Amniotic epithelial cell (primary cell): ENCODE results near the gene DOC2B.
"Not testable (repeated sequence)": the region's sequence is repeated elsewhere in the genome, so short reads cannot be mapped to it uniquely, and the experiment has no call there.

Source experiments
- DNase-seq: peaks from one replicate; pipeline ENCODE4 v3.0.0-alpha.2; 2010; ENCODE audit warnings: low read depth

DOC2B gene

DNA sequence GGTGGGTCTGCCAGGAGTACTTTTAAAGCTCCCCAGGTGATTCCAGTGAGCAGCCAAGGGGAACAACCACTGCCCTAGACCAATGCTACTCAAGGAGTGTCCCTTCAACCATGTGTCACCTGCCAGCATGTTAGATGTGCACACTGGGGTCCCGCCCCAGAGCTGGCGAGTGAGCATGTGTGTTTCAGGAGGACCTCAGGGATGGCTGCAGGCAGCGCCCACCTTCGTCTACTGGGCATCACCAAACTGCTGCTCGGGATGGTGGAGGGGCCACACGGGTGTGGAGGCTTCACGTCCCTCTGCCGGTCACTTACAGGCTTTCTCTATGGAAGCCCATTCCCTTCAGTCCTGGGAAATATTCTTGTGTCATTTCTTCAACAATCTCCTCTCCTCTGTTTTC, 29.0 kb upstream of the DOC2B start:
- no peak for DNase-seq

GRCh38 chr17:208429-208828, 27.0 kb upstream of the DOC2B start:
- DNase-seq, result no peak

DNA sequence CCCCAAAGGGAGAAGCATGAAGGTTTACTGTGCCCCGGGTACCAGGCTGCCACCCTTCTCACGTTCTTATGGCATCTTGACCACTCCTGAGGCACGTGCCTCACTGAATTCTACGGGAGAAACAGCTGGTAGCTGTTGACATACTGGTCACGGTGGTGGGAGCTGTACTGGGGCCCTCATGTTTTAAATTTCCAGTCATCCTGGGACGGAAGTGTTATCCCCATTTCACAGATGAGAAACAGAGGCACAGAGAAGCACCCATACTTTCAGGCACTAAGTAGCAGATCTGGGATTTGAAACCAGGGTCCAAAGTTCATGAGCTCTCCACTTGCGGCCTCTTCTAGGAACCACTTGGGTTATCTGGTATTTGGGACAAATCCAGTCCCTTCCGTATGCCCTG, 26.3 kb upstream of the DOC2B start:
- no peak for DNase-seq

DNA sequence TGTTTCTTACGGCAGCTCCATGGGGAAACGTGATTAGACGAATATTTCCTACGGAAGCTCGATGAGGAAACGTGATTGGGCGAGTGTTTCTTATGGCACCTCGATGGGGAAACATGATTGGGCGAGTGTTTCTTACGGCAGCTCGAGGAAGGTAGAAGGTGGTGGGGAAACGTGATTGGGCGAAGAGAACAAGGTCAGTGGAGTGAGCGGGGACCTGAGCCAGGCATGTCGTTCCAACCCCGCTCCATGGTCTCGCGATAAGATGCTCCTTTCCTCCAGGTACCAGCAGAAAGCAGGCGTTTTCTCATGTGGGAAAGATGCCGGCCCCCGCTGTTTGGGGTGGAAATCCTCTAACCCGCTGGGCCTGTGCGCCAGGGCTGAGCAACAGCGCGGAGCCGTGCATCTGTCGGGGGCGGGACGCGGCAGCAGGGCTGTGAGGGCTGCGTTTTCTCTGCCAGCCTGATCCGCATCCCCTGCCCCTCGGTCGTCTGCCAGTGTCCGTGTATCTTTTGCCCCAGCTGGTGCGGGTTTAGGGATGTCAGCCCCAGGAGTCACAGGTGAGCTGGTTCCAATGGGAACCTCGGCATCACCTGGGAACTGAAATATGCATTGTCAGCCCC, 25.6 kb upstream of the DOC2B start:
- no peak for DNase-seq

GRCh38 chr17:206484-206883, 25.0 kb upstream of the DOC2B start:
- not testable (repeated sequence) for DNase-seq

GRCh38 chr17:205817-206216, 24.4 kb upstream of the DOC2B start:
- DNase-seq, result no peak

GRCh38 chr17:205148-205669, 23.8 kb upstream of the DOC2B start:
- no peak for DNase-seq

DNA sequence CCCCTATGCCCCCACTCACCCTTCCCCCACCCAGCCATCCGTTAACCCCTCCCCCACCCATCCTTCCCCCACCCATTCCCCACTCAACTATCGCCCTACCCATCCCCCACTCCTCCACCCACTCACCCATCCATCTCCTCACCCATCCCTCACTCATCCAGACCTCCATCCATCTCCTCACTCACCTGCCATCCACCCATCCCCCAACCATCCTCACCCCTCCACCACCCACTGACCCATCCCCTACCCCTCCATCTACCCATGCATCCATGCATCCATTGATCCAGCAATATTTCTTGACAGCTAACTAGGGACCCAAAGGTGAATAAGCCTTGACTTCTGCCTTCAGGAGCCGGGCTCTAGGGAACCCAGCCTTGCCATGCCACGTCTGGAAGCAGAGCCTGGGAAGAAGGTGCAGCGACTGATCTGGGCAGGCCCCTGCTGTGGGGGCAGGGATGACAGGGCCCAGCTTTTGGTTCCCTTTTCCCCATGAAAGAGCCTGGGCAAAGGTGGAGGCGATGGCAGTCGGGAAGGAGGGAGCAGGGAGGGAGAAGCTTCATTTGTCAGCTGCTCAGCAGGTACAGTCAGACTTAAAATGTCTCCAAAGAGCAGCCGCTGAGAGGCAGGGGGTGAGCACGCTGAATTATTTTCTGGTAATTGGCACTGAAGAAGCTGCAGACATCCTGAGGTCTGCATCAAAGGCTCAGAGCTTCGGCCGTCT, 23.1 kb upstream of the DOC2B start:
- DNase-seq, result no peak

DNA sequence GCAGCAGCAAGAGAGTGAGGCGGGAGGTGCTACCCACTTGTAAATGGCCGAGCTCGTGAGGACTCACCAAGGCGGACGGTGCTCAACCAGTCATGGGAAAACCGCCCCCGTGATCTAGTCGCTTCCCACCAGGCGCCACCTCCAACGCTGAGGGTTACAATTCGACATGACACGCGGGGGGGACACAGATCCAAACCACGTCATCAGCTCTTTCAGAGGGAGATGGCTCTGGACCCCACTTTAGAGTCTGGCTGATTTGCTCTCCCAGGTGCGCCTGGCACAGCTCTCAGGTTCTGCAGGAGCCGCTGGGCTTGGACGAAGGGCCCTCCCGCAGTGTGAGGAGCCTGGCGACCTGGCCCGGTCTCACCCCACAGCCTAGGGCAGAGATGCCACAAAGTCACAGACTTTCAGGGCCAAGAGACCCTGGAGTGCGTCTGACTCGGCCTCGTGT, 21.1 kb upstream of the DOC2B start:
- no peak for DNase-seq

DNA sequence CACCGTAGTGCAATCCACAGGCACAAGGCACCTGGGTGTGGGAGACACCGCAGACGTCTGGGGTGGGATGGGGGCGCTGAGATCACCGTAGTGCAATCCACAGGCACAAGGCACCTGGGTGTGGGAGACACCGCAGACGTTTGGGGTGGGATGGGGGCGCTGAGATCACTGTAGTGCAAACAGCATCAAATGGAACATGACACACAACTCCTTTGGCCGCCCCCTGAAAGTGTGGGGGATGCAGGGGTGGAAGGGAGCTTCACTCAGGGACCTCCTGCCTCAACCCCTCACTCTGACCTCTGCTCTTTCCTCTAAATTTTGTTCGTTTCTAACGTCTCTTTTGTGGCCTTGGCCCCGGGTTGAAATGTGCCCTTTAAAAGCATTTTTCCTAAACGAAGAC, 20.3 kb upstream of the DOC2B start:
- not testable (repeated sequence) for DNase-seq

- DNase-seq, result not testable (repeated sequence)
These were observed 19.8 kb upstream of the DOC2B start for GRCh38 chr17:201257-201656.

- DNase-seq, result no peak
These were observed 19.1 kb upstream of the DOC2B start for GRCh38 chr17:200586-200985.

DNA sequence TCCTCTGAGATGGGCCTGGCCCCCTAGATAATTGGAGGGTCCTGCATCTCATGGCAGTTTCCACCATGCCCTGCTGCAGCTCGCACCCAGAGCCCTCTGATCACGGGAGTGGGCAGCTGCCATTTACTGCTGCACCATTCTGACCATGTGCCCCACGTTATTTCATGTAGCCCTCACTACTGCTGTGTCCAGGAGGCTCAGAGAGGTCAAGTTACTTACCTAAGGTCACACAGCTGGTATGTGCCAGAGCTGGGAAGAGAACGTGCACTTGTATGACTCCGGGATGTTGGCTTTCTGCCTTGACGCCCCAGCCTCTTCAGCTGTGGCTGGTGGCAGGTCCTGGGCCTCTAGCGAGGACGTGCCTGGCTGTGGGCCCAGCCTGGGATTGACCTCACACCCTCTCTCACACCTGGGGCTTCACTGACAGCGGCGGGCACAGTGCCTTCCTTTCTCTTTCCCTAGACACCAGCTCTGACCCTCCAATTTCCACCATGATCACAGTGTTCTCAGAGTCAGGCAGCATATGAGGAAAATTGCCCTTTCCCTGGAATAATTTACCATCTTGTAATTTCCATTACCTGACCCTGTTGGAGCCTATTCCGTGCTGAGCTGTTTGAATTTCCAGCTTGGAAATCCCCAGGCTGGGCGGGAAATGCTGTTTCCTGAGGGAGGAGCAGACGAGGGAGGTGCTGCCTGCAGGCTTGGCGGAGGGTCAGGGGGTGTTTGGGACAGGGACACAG, 18.5 kb upstream of the DOC2B start:
- no peak for DNase-seq

DNA sequence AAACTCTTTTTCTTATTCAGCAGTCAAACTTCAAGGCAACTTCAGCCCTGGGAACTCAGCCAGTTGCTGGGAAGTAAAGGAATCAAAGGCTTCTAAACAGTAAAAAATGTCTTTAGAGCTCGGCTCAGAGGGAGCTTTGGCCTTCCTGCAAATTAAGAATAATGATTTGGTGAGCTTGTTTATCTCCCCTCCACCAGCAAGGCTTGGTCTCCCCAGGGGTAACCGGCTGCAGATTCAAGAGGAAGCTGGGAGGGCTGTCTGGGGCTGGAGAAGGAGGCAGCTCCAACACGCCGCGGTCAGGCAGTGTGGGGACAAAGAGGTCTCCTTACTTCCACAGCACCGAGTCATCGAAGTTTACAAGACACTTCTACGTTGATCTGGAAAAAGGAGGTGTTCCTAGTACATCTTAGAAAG, 17.7 kb upstream of the DOC2B start:
- no peak for DNase-seq

DNA sequence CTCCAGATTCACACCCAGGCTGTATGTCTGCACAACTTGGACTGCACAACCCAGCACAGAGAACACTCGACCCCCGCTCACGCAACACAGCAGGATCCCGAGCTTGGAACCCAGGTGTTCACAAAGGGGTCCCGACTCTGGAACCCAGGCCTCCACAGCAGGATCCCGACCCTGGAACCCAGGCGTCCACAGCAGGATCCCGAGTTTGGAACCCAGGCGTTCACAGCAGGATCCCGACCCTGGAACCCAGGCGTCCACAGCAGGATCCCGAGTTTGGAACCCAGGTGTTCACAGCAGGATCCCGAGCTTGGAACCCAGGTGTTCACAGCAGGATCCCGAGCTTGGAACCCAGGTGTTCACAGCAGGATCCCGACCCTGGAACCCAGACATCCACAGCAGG, 16.8 kb upstream of the DOC2B start:
- not testable (repeated sequence) for DNase-seq

GRCh38 chr17:197352-197751, 15.9 kb upstream of the DOC2B start:
- no peak for DNase-seq

- DNase-seq, result no peak
These were observed 13.6 kb upstream of the DOC2B start for GRCh38 chr17:194828-195602.

DNA sequence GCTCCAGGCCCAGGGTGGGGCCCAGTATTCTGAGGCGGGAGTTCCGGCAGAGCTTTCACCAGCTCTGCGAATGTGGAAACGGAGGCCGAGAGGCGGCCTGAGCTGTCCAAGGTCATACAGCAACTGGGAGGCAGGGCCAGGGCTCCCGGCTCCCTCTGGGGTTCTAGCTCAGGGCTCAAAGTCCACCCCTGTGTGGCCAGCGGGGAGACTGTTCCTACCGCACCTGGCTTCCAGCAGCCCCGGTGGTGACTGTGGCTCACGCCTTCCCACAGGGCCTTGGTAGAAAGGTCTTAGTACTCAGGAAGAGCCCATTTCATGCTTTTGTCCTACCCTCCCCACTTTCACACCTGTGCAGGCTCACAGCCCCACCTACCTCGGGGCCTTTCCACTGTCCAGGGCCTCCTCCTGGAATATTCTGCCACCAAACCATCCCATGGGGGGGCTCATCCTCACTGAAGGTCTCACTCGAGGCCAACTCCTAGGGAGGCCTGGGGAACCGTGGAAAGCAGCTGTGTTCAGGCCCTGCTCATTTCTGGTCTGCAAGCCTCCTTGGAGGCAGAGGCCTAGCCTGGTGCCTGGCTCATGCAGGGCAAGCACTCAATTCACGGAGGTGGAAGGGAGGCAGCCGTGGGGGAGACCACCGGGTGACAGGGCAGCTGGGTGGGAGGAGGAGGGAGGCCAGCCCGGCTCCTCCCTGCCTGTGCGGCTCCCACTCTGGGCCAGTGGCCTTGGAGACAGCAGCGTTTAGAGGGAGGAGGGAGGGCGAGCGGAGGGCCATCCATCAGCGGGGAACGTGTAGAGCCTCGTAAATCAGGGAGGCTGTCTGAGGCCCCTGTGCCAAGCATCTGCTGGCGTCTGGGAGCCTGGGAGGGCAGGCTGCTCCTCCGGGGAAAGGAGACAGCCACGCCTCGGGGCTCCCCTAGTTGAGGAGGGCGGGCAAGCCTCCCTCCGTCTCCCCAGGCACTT, 12.7 kb upstream of the DOC2B start:
- peak; percentile 59 for DNase-seq

DNA sequence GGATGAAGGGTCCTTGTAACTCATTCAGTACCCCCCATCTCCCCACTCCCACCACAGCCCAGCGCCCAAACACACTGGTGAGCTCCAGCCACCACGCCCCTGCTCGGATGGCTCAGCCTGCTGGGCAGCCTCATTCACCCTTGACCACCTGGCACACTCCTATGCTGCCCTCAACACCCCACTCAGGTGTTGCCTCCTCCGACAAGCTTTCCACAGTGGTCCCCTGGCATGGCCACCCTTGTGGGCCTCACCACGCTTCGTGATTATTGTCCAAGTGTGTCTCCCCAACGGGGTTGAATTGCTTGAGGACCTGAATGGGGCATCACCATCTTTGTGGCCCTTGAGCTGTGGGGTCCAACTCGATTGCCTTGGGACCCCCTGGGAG, 12.0 kb upstream of the DOC2B start:
- DNase-seq, result no peak

GRCh38 chr17:192666-193425, 11.4 kb upstream of the DOC2B start:
- no peak for DNase-seq
